BLaER1 treated with 17β-estradiol and CSF1 and Interleukin-3, amounts not matched to agents 10 nM and 100 nM (cell line): ENCODE results near the gene POLD2.

ENCODE experiments used
- H3K27ac ChIP-seq, 11 experiments: shearing (Covaris generic); formaldehyde crosslinking; 2 replicates each; pipeline ENCODE4 v1.8.1; 2022
- H3K27me3 ChIP-seq, 11 experiments: shearing (Covaris generic); formaldehyde crosslinking; 2 replicates each; pipeline ENCODE4 v1.8.1; 2022
- H3K36me3 ChIP-seq, 11 experiments: shearing (Covaris generic); formaldehyde crosslinking; 2 replicates each; pipeline ENCODE4 v1.8.1; 2022
- H3K4me1 ChIP-seq, 10 experiments: shearing (Covaris generic); formaldehyde crosslinking; 2 replicates each; pipeline ENCODE4 v1.8.1; 2022
- H3K4me2 ChIP-seq, 11 experiments: shearing (Covaris generic); formaldehyde crosslinking; 2 replicates each; pipeline ENCODE4 v1.8.1; 2022
- H3K4me3 ChIP-seq, 10 experiments: shearing (Covaris generic); formaldehyde crosslinking; 2 replicates each; pipeline ENCODE4 v1.8.1; 2022
- H3K9ac ChIP-seq, 11 experiments: shearing (Covaris generic); formaldehyde crosslinking; 2 replicates each; pipeline ENCODE4 v1.8.1; 2022
- H3K9me3 ChIP-seq, 11 experiments: shearing (Covaris generic); formaldehyde crosslinking; replicated peaks in 1 of 11; 2 replicates each; pipeline ENCODE4 v1.8.1; 2022
- H4K20me1 ChIP-seq, 11 experiments: shearing (Covaris generic); formaldehyde crosslinking; 2 replicates each; pipeline ENCODE4 v1.8.1; 2022
- Cebpa-rat ChIP-seq, 11 experiments: shearing (Covaris generic); IDR thresholded peaks; 2 replicates each; pipeline ENCODE4 v1.8.1; 2022

POLD2 gene

GRCh38 chr7:44119829-44120380 lies 3.4 kb downstream of the POLD2 start:
- TF ChIP-seq Cebpa-rat (IDR thresholded peaks at IDR 0.05), result no peak
- H3K36me3 ChIP-seq, result peaks cover 62 to 71% (median 68%) of the 10 kb centered on the region in 11 experiments
- H3K4me3 ChIP-seq, result no peak overlapping the region
- H3K4me2 ChIP-seq, result peak overlapping the region in 6 of 11 experiments; percentile 8 to 34 (median 17); a peak in 6 of 22 replicates
- no peaks in the 10 kb centered on the region for H3K27me3 ChIP-seq
- peaks cover 0 to 51% (median 45%) of the 10 kb centered on the region in 11 experiments; a peak in 18 of 22 replicates for H4K20me1 ChIP-seq
- peaks cover 32 to 51% (median 47%) of the 10 kb centered on the region in 10 experiments for H3K4me1 ChIP-seq
- peak overlapping the region in 3 of 11 experiments; percentile 1 to 18 (median 11); a peak in 3 of 22 replicates for H3K9ac ChIP-seq
- H3K9me3 ChIP-seq, result no peaks in the 10 kb centered on the region
- no peak overlapping the region for H3K27ac ChIP-seq

- peaks cover 0 to 69% (median 61%) of the 10 kb centered on the region in 11 experiments; a peak in 18 of 22 replicates for H4K20me1 ChIP-seq
- H3K4me1 ChIP-seq, result peaks cover 26 to 39% (median 35%) of the 10 kb centered on the region in 10 experiments
- no peaks in the 10 kb centered on the region for H3K9me3 ChIP-seq
- no peak for TF ChIP-seq Cebpa-rat (IDR thresholded peaks at IDR 0.05)
- no peaks in the 10 kb centered on the region for H3K27me3 ChIP-seq
- H3K4me3 ChIP-seq, result no peak overlapping the region
- no peak overlapping the region for H3K27ac ChIP-seq
- H3K4me2 ChIP-seq, result no peak overlapping the region
- H3K9ac ChIP-seq, result peak overlapping the region in 3 of 11 experiments; percentile 9 to 19 (median 16); a peak in 2 of 22 replicates
- peaks cover 79 to 90% (median 86%) of the 10 kb centered on the region in 11 experiments for H3K36me3 ChIP-seq
These were observed 5.4 kb downstream of the POLD2 start for GRCh38 chr7:44117801-44118429.

- TF ChIP-seq Cebpa-rat (IDR thresholded peaks at IDR 0.05), result no peak
- Histone ChIP-seq H3K9me3 (no peaks in the 10 kb centered on the region), H3K4me1 (peaks cover 18 to 31% (median 27%) of the 10 kb centered on the region in 10 experiments), H4K20me1 (peaks cover 0 to 78% (median 70%) of the 10 kb centered on the region in 11 experiments; a peak in 18 of 22 replicates), H3K27ac (no peak overlapping the region), H3K9ac (no peak overlapping the region), H3K36me3 (peaks cover 87 to 97% (median 93%) of the 10 kb centered on the region in 11 experiments), H3K4me3 (no peak overlapping the region), H3K27me3 (no peaks in the 10 kb centered on the region), H3K4me2 (no peak overlapping the region)
These were observed 6.3 kb downstream of the POLD2 start for GRCh38 chr7:44116789-44117666.

- no peak overlapping the region for H3K9ac ChIP-seq
- H3K9me3 ChIP-seq, result no peaks in the 10 kb centered on the region
- peaks cover 87 to 97% (median 93%) of the 10 kb centered on the region in 11 experiments for H3K36me3 ChIP-seq
- peaks cover 10 to 23% (median 19%) of the 10 kb centered on the region in 10 experiments; a peak in 19 of 20 replicates for H3K4me1 ChIP-seq
- no peak for TF ChIP-seq Cebpa-rat (IDR thresholded peaks at IDR 0.05)
- H3K27me3 ChIP-seq, result no peaks in the 10 kb centered on the region
- no peak overlapping the region for H3K4me2 ChIP-seq
- no peak overlapping the region for H3K27ac ChIP-seq
- H3K4me3 ChIP-seq, result no peak overlapping the region
- peaks cover 0 to 86% (median 77%) of the 10 kb centered on the region in 11 experiments; a peak in 18 of 22 replicates for H4K20me1 ChIP-seq
These were observed 7.1 kb downstream of the POLD2 start for GRCh38 chr7:44116087-44116788.

GRCh38 chr7:44114586-44115310 lies 8.6 kb downstream of the POLD2 start:
- H3K27ac ChIP-seq, result no peak overlapping the region
- peaks cover 0 to 96% (median 89%) of the 10 kb centered on the region in 11 experiments; a peak in 18 of 22 replicates for H4K20me1 ChIP-seq
- no peaks in the 10 kb centered on the region for H3K27me3 ChIP-seq
- H3K9ac ChIP-seq, result peak overlapping the region in 2 of 11 experiments; percentile 13 to 24; a peak in 2 of 22 replicates
- TF ChIP-seq Cebpa-rat (IDR thresholded peaks at IDR 0.05), result no peak
- peaks cover 0 to 11% (median 6%) of the 10 kb centered on the region in 10 experiments; a peak in 11 of 20 replicates for H3K4me1 ChIP-seq
- H3K4me3 ChIP-seq, result no peak overlapping the region
- no peaks in the 10 kb centered on the region for H3K9me3 ChIP-seq
- H3K36me3 ChIP-seq, result peaks cover 84 to 97% (median 93%) of the 10 kb centered on the region in 11 experiments
- no peak overlapping the region for H3K4me2 ChIP-seq

GRCh38 chr7:44113764-44114354 lies 9.5 kb downstream of the POLD2 start:
- H3K4me2 ChIP-seq, result no peak overlapping the region
- no peaks in the 10 kb centered on the region for H3K9me3 ChIP-seq
- no peaks in the 10 kb centered on the region for H3K27me3 ChIP-seq
- no peak for TF ChIP-seq Cebpa-rat (IDR thresholded peaks at IDR 0.05)
- H3K27ac ChIP-seq, result no peak overlapping the region
- H3K4me1 ChIP-seq, result peaks cover 0 to 6% (median 0%) of the 10 kb centered on the region in 10 experiments; a peak in 5 of 20 replicates
- H4K20me1 ChIP-seq, result peaks cover 0 to 96% (median 87%) of the 10 kb centered on the region in 11 experiments; a peak in 18 of 22 replicates
- peaks cover 77 to 97% (median 93%) of the 10 kb centered on the region in 11 experiments for H3K36me3 ChIP-seq
- H3K9ac ChIP-seq, result no peak overlapping the region
- no peak overlapping the region for H3K4me3 ChIP-seq

- H3K4me2 ChIP-seq, result no peak overlapping the region
- peaks cover 0 to 12% (median 0%) of the 10 kb centered on the region in 10 experiments; a peak in 5 of 20 replicates for H3K4me1 ChIP-seq
- no peak overlapping the region for H3K9ac ChIP-seq
- H3K27ac ChIP-seq, result no peak overlapping the region
- H3K9me3 ChIP-seq, result no peaks in the 10 kb centered on the region
- H3K4me3 ChIP-seq, result no peak overlapping the region
- H4K20me1 ChIP-seq, result peaks cover 0 to 99% (median 94%) of the 10 kb centered on the region in 11 experiments; a peak in 18 of 22 replicates
- H3K36me3 ChIP-seq, result peaks cover 76 to 99% (median 97%) of the 10 kb centered on the region in 11 experiments
- TF ChIP-seq Cebpa-rat (IDR thresholded peaks at IDR 0.05), result no peak
- no peaks in the 10 kb centered on the region for H3K27me3 ChIP-seq
These were observed 10.2 kb downstream of the POLD2 start for GRCh38 chr7:44112997-44113763.
